Suprapubic skin (tissue), 4 donors: ENCODE results near the gene PDE1C. TPM values are rescaled to one million over a fixed set of nuclear protein-coding genes. Genes with fewer than 3 reads are reported as not detected.

ENCODE experiments used
- DNase-seq, 2 donors: peaks; one replicate each; pipeline ENCODE4 v3.0.0-alpha.2; 2019; ENCODE audit warnings: low spot score in 2 of 2
- H3K27ac ChIP-seq: fragments of 200-600 bp; sonication (generic); one replicate; pipeline ENCODE4 v1.5.1; 2019
- H3K27me3 ChIP-seq: fragments of 200-600 bp; sonication (generic); one replicate; pipeline ENCODE4 v1.5.1; 2019
- H3K36me3 ChIP-seq: fragments of 200-600 bp; sonication (generic); one replicate; pipeline ENCODE4 v1.5.1; 2019
- H3K4me1 ChIP-seq: fragments of 200-600 bp; sonication (generic); one replicate; pipeline ENCODE4 v1.5.1; 2019
- H3K4me3 ChIP-seq: fragments of 200-600 bp; sonication (generic); one replicate; pipeline ENCODE4 v1.5.1; 2019; ENCODE audit warnings: mild to moderate bottlenecking
- H3K9me3 ChIP-seq: fragments of 200-600 bp; sonication (generic); one replicate; pipeline ENCODE4 v1.5.1; 2019
- CTCF ChIP-seq, 2 donors: fragments of 200-600 bp in 1 of 2; fragments of 450-650 bp in 1 of 2; sonication (generic) in 1 of 2; IDR thresholded peaks; one replicate each; pipeline ENCODE4 v1.5.1; 2016 to 2019; ENCODE audit warnings: antibody characterized with exemption in 2 of 2, mild to moderate bottlenecking in 1 of 2, moderate library complexity in 1 of 2
- EP300 ChIP-seq: sonication (generic); formaldehyde crosslinking; IDR thresholded peaks from one replicate; pipeline ENCODE4 v1.6.1; 2017; ENCODE audit warnings: antibody characterized with exemption
- POLR2A ChIP-seq, 2 donors: fragments of 450-650 bp; IDR thresholded peaks; one replicate each; pipeline ENCODE4 v1.6.1; 2017; ENCODE audit warnings: antibody characterized with exemption in 2 of 2, mild to moderate bottlenecking in 2 of 2, moderate library complexity in 2 of 2
- POLR2AphosphoS5 ChIP-seq, 3 donors: sonication (generic); formaldehyde crosslinking; IDR thresholded peaks; one replicate each; pipeline ENCODE4 v1.6.1; 2017; ENCODE audit warnings: antibody characterized with exemption in 3 of 3
- WGBS: methylation state at CpG from one replicate; pipeline ENCODE4 v1.1.5; 2018; 5-methylcytosine and 5-hydroxymethylcytosine counted together
- total RNA-seq, 4 donors: library from RNA; depleted of rRNA; stranded (reverse); fragments of >200 nt; gene quantifications; one replicate each; pipeline ENCODE4 v1.1.0, GENCODE V29; 2016

The PDE1C gene
- total RNA-seq, 4 donors from 2014 or later = 0.64 to 1.8 (median 0.83) TPM

- H3K27me3 ChIP-seq = no peaks in the 10 kb centered on the region
- H3K4me1 ChIP-seq = no peaks in the 10 kb centered on the region
- H3K36me3 ChIP-seq = no peaks in the 10 kb centered on the region
- DNase-seq = no peak
- TF ChIP-seq EP300 (no peak), POLR2A (IDR thresholded peaks at IDR 0.05) (no peak), POLR2AphosphoS5 (IDR thresholded peaks at IDR 0.05) (no peak), CTCF (IDR thresholded peaks at IDR 0.05) (no peak)
- H3K9me3 ChIP-seq = peaks cover 16% of the 10 kb centered on the region
- no peak overlapping the region for H3K4me3 ChIP-seq
- H3K27ac ChIP-seq = no peak overlapping the region
- WGBS = 74% methylated on average over 2 of the region's 2 CpGs
Observed at GRCh38 chr7:32108651-32109050, 38.4 kb upstream of the PDE1C start.

- Histone ChIP-seq H3K9me3 (no peaks in the 10 kb centered on the region), H3K27me3 (no peaks in the 10 kb centered on the region), H3K4me1 (no peaks in the 10 kb centered on the region), H3K36me3 (no peaks in the 10 kb centered on the region), H3K4me3 (no peak overlapping the region), H3K27ac (no peak overlapping the region)
- TF ChIP-seq CTCF (IDR thresholded peaks at IDR 0.05) (no peak), POLR2A (IDR thresholded peaks at IDR 0.05) (no peak), EP300 (no peak), POLR2AphosphoS5 (IDR thresholded peaks at IDR 0.05) (no peak)
- WGBS = 80% methylated on average over 2 of the region's 2 CpGs
- no peak for DNase-seq
Observed at GRCh38 chr7:32104766-32105165, 34.6 kb upstream of the PDE1C start.

GRCh38 chr7:32103361-32103760, 33.2 kb upstream of the PDE1C start:
- H3K27me3 ChIP-seq = no peaks in the 10 kb centered on the region
- H3K27ac ChIP-seq = no peak overlapping the region
- no peaks in the 10 kb centered on the region for H3K4me1 ChIP-seq
- H3K36me3 ChIP-seq = no peaks in the 10 kb centered on the region
- 60% methylated on average over 4 of the region's 4 CpGs for WGBS
- H3K9me3 ChIP-seq = no peaks in the 10 kb centered on the region
- no peak for DNase-seq
- TF ChIP-seq POLR2A (IDR thresholded peaks at IDR 0.05) (no peak), CTCF (IDR thresholded peaks at IDR 0.05) (no peak), POLR2AphosphoS5 (IDR thresholded peaks at IDR 0.05) (no peak), EP300 (no peak)
- H3K4me3 ChIP-seq = no peak overlapping the region

- no peak for DNase-seq
- H3K4me3 ChIP-seq = no peak overlapping the region
- TF ChIP-seq CTCF (IDR thresholded peaks at IDR 0.05) = no peak
- TF ChIP-seq EP300 = no peak
- no peak for TF ChIP-seq POLR2A (IDR thresholded peaks at IDR 0.05)
- no peak for TF ChIP-seq POLR2AphosphoS5 (IDR thresholded peaks at IDR 0.05)
- no peak overlapping the region for H3K27ac ChIP-seq
- no peaks in the 10 kb centered on the region for H3K4me1 ChIP-seq
- H3K27me3 ChIP-seq = no peaks in the 10 kb centered on the region
- no peaks in the 10 kb centered on the region for H3K36me3 ChIP-seq
- 57% methylated on average over 1 of the region's 1 CpG for WGBS
- no peaks in the 10 kb centered on the region for H3K9me3 ChIP-seq
Observed at GRCh38 chr7:32102432-32102873, 32.2 kb upstream of the PDE1C start.

GRCh38 chr7:32100407-32100907, 30.2 kb upstream of the PDE1C start:
- Histone ChIP-seq H3K4me1 (no peaks in the 10 kb centered on the region), H3K4me3 (no peak overlapping the region), H3K36me3 (no peaks in the 10 kb centered on the region), H3K27me3 (no peaks in the 10 kb centered on the region), H3K9me3 (no peaks in the 10 kb centered on the region), H3K27ac (no peak overlapping the region)
- 81% methylated on average over 2 of the region's 2 CpGs for WGBS
- no peak for DNase-seq
- no peak for TF ChIP-seq POLR2AphosphoS5 (IDR thresholded peaks at IDR 0.05)
- TF ChIP-seq CTCF (IDR thresholded peaks at IDR 0.05) = no peak
- TF ChIP-seq EP300 = no peak
- no peak for TF ChIP-seq POLR2A (IDR thresholded peaks at IDR 0.05)
